HL-60 (cell line): Measurements from ENCODE around the gene RSPO1.

Source experiments
- DNase-seq, 2 experiments: peaks; one replicate each; pipeline ENCODE4 v3.0.0-alpha.2; 2010 to 2020; ENCODE audit warnings: low read depth in 1 of 2, low spot score in 1 of 2
- H3K27ac ChIP-seq: fragments of 250-450 bp; sonication (Bioruptor Pico); replicated peaks from 2 replicates; pipeline ENCODE4 v1.5.1; 2020; ENCODE audit warnings: mild to moderate bottlenecking, moderate library complexity
- H3K27me3 ChIP-seq: fragments of 250-450 bp; sonication (Bioruptor Pico); 2 replicates; pipeline ENCODE4 v1.5.1; 2021; ENCODE audit warnings: mild to moderate bottlenecking, moderate library complexity; ENCODE audit not compliant: insufficient read depth, poor library complexity, severe bottlenecking
- H3K4me3 ChIP-seq: replicated peaks from 2 replicates; pipeline ENCODE4 v1.5.1; 2011; ENCODE audit warnings: mild to moderate bottlenecking, control low read depth, low read length; ENCODE audit not compliant: insufficient read depth
- GABPA ChIP-seq: IDR thresholded peaks from 2 replicates; pipeline ENCODE4 v1.6.1; 2012; ENCODE audit warnings: low read depth
- POLR2AphosphoS5 ChIP-seq: IDR thresholded peaks from 2 replicates; pipeline ENCODE4 v1.6.1; 2012; ENCODE audit warnings: low read depth
- REST ChIP-seq: IDR thresholded peaks from 2 replicates; pipeline ENCODE4 v1.6.1; 2012; ENCODE audit warnings: low read depth; ENCODE audit not compliant: insufficient replicate concordance
- SPI1 ChIP-seq: IDR thresholded peaks from 2 replicates; pipeline ENCODE4 v1.6.1; 2012; ENCODE audit warnings: low read depth, mild to moderate bottlenecking, borderline replicate concordance
- TF ChIP-seq, protein P1 (sequence below): IDR thresholded peaks from one replicate; pipeline ENCODE4 v1.5.1; 2011; ENCODE audit warnings: low read length, control low read depth, inconsistent platforms; ENCODE audit not compliant: insufficient read depth

The RSPO1 gene

GRCh38 chr1:37629726-37630425 lies 4.8 kb downstream of the RSPO1 start:
- TF ChIP-seq REST (no peak), GABPA (no peak), POLR2AphosphoS5 (no peak), SPI1 (no peak)
- TF ChIP-seq, protein P1, sequence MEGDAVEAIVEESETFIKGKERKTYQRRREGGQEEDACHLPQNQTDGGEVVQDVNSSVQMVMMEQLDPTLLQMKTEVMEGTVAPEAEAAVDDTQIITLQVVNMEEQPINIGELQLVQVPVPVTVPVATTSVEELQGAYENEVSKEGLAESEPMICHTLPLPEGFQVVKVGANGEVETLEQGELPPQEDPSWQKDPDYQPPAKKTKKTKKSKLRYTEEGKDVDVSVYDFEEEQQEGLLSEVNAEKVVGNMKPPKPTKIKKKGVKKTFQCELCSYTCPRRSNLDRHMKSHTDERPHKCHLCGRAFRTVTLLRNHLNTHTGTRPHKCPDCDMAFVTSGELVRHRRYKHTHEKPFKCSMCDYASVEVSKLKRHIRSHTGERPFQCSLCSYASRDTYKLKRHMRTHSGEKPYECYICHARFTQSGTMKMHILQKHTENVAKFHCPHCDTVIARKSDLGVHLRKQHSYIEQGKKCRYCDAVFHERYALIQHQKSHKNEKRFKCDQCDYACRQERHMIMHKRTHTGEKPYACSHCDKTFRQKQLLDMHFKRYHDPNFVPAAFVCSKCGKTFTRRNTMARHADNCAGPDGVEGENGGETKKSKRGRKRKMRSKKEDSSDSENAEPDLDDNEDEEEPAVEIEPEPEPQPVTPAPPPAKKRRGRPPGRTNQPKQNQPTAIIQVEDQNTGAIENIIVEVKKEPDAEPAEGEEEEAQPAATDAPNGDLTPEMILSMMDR, result no peak
- Histone ChIP-seq H3K27ac (no peak overlapping the region), H3K4me3 (no peak overlapping the region), H3K27me3 (peaks cover 62% of the 10 kb centered on the region)
- DNase-seq, result no peak

- no peak for DNase-seq
- Histone ChIP-seq H3K27ac (no peak overlapping the region), H3K4me3 (no peak overlapping the region), H3K27me3 (peaks cover 54% of the 10 kb centered on the region)
- TF ChIP-seq, protein P1, result no peak
- TF ChIP-seq SPI1, result no peak
- TF ChIP-seq GABPA, result no peak
- no peak for TF ChIP-seq REST
- no peak for TF ChIP-seq POLR2AphosphoS5
These were observed 5.7 kb downstream of the RSPO1 start for GRCh38 chr1:37629008-37629407.

DNA sequence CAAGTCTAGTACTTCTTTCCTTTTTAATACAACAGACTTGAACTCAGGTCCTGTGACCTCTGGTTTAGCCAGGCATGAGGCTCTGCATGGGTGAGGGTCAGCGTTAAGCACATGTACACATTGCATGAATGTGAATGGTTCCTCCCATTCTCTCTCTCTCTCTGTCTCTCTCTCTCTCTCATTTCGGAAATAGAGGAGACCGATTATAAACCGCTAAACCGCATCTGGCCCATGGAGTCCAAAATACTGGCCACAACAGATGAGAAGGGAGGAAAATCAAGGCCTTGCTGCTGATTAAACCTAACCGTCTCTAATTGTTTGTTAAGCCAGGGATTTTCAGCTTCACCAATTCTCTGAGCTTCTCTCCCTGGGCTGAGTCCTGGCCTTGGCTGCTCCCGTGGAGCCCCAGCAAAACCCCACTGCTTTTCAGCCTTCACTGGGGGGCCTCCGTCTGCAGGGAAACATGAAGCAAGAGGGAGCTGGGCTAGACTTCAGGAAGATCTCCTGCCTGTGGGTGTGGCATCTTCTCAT lies 6.6 kb downstream of the RSPO1 start:
- TF ChIP-seq, protein P1, result no peak
- no peak for TF ChIP-seq GABPA
- no peak for TF ChIP-seq SPI1
- TF ChIP-seq POLR2AphosphoS5, result no peak
- no peak for TF ChIP-seq REST
- H3K27me3 ChIP-seq, result peaks cover 45% of the 10 kb centered on the region
- DNase-seq, result peak in 1 of 2 experiments; percentile 12
- H3K4me3 ChIP-seq, result no peak overlapping the region
- H3K27ac ChIP-seq, result no peak overlapping the region
